RCC 7860 (cell line): ENCODE results near the gene TRIM69.
A peak's percentile ranks its signal among the peaks of the same experiment; 100 is the strongest.
"Not testable (repeated sequence)": the region's sequence is repeated elsewhere in the genome, so short reads cannot be mapped to it uniquely, and the experiment has no call there.

ENCODE experiments used
- DNase-seq: peaks from one replicate; pipeline ENCODE4 v3.0.0-alpha.2; 2015; ENCODE audit warnings: low spot score
- FAIRE-seq: peaks from 2 replicates; lab custom pipeline; 2012; peaks lifted over from hg19 to GRCh38; lab: Jason Lieb, UNC

Gene TRIM69

GRCh38 chr15:44736181-44736765, at the start of gene TRIM69:
Gene TRIM69 (plus strand): TSS chr15:44736528. CDS start chr15:44736705, 177 bp downstream.
- no peak for DNase-seq
- no peak for FAIRE-seq

GRCh38 chr15:44689318-44689717, 47.0 kb upstream of the TRIM69 start:
- not testable (repeated sequence) for FAIRE-seq, DNase-seq

- not testable (repeated sequence) for FAIRE-seq, DNase-seq
Measured at GRCh38 chr15:44690245-44690644, 46.1 kb upstream of the TRIM69 start.

GRCh38 chr15:44692659-44693058, 43.7 kb upstream of the TRIM69 start:
- FAIRE-seq (no peak), DNase-seq (no peak)

GRCh38 chr15:44694416-44694815, 41.9 kb upstream of the TRIM69 start:
- no peak for FAIRE-seq
- DNase-seq = no peak

- no peak for FAIRE-seq
- no peak for DNase-seq
Measured at GRCh38 chr15:44695294-44695693, 41.0 kb upstream of the TRIM69 start.

GRCh38 chr15:44697014-44697413, 39.3 kb upstream of the TRIM69 start:
- DNase-seq (no peak), FAIRE-seq (no peak)

GRCh38 chr15:44698641-44699040, 37.7 kb upstream of the TRIM69 start:
- DNase-seq = no peak
- FAIRE-seq = no peak

GRCh38 chr15:44700676-44701075, 35.7 kb upstream of the TRIM69 start:
- not testable (repeated sequence) for FAIRE-seq, DNase-seq

GRCh38 chr15:44705986-44706385, 30.3 kb upstream of the TRIM69 start:
- DNase-seq = no peak
- no peak for FAIRE-seq

GRCh38 chr15:44706401-44706800, 29.9 kb upstream of the TRIM69 start:
- DNase-seq (no peak), FAIRE-seq (no peak)

GRCh38 chr15:44706946-44707636, 29.2 kb upstream of the TRIM69 start:
- FAIRE-seq (no peak), DNase-seq (no peak)

- FAIRE-seq = no peak
- DNase-seq = peak; percentile 11
Measured at GRCh38 chr15:44710236-44711095, 25.9 kb upstream of the TRIM69 start.

- FAIRE-seq (peak; percentile 80), DNase-seq (peak; percentile 93)
Measured at GRCh38 chr15:44711096-44711742, 25.1 kb upstream of the TRIM69 start, which contains the start of the genes B2M and PATL2. Gene B2M (plus strand): TSS chr15:44711517. CDS start chr15:44711547, 30 bp downstream. Gene PATL2 (minus strand): TSS chr15:44711323. CDS start chr15:44676490, 34,833 bp downstream.

GRCh38 chr15:44711743-44712345, 24.5 kb upstream of the TRIM69 start:
- peak; percentile 17 for DNase-seq
- no peak for FAIRE-seq

GRCh38 chr15:44712346-44713005, 23.9 kb upstream of the TRIM69 start:
- FAIRE-seq (peak; percentile 10), DNase-seq (peak; percentile 76)

GRCh38 chr15:44713006-44713966, 23.0 kb upstream of the TRIM69 start:
- FAIRE-seq = no peak
- DNase-seq = no peak

- FAIRE-seq (no peak), DNase-seq (no peak)
Measured at GRCh38 chr15:44715142-44715796, 21.1 kb upstream of the TRIM69 start.
